ENCODE measurements around the gene MSL1. TPM values are rescaled to one million over a fixed set of nuclear protein-coding genes. Genes with fewer than 3 reads are reported as not detected.

The MSL1 gene
- total and polyA plus RNA-seq, 2 of the 4 experiments (the other 2 are of a cell fraction) = 28.3 to 48.4 TPM

GRCh38 chr17:40073454-40074174 is 48.2 kb upstream of the MSL1 start:
- peaks cover 32% of the 10 kb centered on the region for H4K20me1 ChIP-seq (ENCODE audit: insufficient read depth, low read length)
- intact Hi-C loops (cut with micrococcal nuclease) = no loop called here

More at GRCh38 chr17:40073454-40074174, 48.2 kb upstream of the MSL1 start:
- DNase-seq (no peak), ATAC-seq (ENCODE audit: low read depth) (no peak)
- H2BK20ac ChIP-seq (ENCODE audit: low read depth, low read length) = no peak overlapping the region
- no peak overlapping the region for H2BK5ac ChIP-seq (ENCODE audit: low read depth, low read length, poor library complexity, severe bottlenecking)
- no peak overlapping the region for H3K23ac ChIP-seq (ENCODE audit: low read depth, low read length)
- peaks cover 24% of the 10 kb centered on the region for H3K9me1 ChIP-seq (ENCODE audit: insufficient read depth, low read length)
- no peak overlapping the region for H3K27ac ChIP-seq (ENCODE audit: insufficient read depth, low read length)
- no peak overlapping the region for H3K9ac ChIP-seq (ENCODE audit: low read depth, low read length)
- H3K27me3 ChIP-seq (ENCODE audit: control insufficient read depth, insufficient read depth, low read length) = no peaks in the 10 kb centered on the region
- dilution Hi-C loops (cut with HindIII; ENCODE audit: low sequenced_read_pairs, unreplicated experiment) (no loop called here), in situ Hi-C loops (cut with MboI; ENCODE audit: low sequenced_read_pairs) (no loop called here)
- no peak overlapping the region for H3K56ac ChIP-seq (ENCODE audit: extremely low read depth, insufficient read depth, low read length)
- H3K36me3 ChIP-seq (ENCODE audit: control insufficient read depth, insufficient read depth, low read length) = peaks cover 21% of the 10 kb centered on the region
- H3K4me1 ChIP-seq (ENCODE audit: control insufficient read depth, insufficient read depth, low read length) = peaks cover 46% of the 10 kb centered on the region
- BruUV-seq (replicated peaks) = no TSS peak
- no peak overlapping the region for H4K91ac ChIP-seq (ENCODE audit: insufficient read depth, low read depth, low read length)
- no peak overlapping the region for H3K4ac ChIP-seq (ENCODE audit: low read depth, low read length)
- peak overlapping the region; percentile 37 for H2AK9ac ChIP-seq (replicated peaks; ENCODE audit: low read depth, low read length, poor library complexity)
- H3K18ac ChIP-seq (ENCODE audit: low read depth, low read length) = no peak overlapping the region
- no peak overlapping the region for H2BK15ac ChIP-seq (ENCODE audit: low read depth, low read length)
- H3K4me3 ChIP-seq (ENCODE audit: insufficient read depth, low read depth, low read length) = no peak overlapping the region
- ChIA-PET CTCF (interaction anchor here (0.6 to 3.0 kb wide), 2 partner anchors 20 to 63 kb away, joined by 3 to 11 read pairs; partner anchors contain the start of gene MED24), POLR2A (ENCODE audit: unreplicated experiment) (no interaction called here)
- no peak overlapping the region; the same call in 1 of the 2 replicates for H2AK5ac ChIP-seq (ENCODE audit: low read depth, low read length)
- no peaks in the 10 kb centered on the region for H3K9me3 ChIP-seq (ENCODE audit: control insufficient read depth, insufficient read depth, low read length)
- H4K8ac ChIP-seq (ENCODE audit: low read depth in 2 of 2, low read length in 2 of 2) = no peak overlapping the region
- H3K79me1 ChIP-seq (ENCODE audit: low read depth in 1 of 2, low read length in 2 of 2) = peaks cover 23 to 81% of the 10 kb centered on the region in 2 experiments
- no peak overlapping the region for H2BK120ac ChIP-seq (ENCODE audit: low read depth, low read length)
- no peak overlapping the region for H3K4me2 ChIP-seq (ENCODE audit: low read depth, low read length)
- no peak overlapping the region for H4K5ac ChIP-seq (ENCODE audit: low read depth, low read length)
- TF ChIP-seq, protein P1, sequence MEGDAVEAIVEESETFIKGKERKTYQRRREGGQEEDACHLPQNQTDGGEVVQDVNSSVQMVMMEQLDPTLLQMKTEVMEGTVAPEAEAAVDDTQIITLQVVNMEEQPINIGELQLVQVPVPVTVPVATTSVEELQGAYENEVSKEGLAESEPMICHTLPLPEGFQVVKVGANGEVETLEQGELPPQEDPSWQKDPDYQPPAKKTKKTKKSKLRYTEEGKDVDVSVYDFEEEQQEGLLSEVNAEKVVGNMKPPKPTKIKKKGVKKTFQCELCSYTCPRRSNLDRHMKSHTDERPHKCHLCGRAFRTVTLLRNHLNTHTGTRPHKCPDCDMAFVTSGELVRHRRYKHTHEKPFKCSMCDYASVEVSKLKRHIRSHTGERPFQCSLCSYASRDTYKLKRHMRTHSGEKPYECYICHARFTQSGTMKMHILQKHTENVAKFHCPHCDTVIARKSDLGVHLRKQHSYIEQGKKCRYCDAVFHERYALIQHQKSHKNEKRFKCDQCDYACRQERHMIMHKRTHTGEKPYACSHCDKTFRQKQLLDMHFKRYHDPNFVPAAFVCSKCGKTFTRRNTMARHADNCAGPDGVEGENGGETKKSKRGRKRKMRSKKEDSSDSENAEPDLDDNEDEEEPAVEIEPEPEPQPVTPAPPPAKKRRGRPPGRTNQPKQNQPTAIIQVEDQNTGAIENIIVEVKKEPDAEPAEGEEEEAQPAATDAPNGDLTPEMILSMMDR (conservative IDR thresholded peaks at IDR 0.05; ENCODE audit: low read depth, low read length) = no peak
- no peak for TF ChIP-seq FOS (IDR thresholded peaks at IDR 0.05; ENCODE audit: low read depth, low read length)
- TF ChIP-seq, protein P2, sequence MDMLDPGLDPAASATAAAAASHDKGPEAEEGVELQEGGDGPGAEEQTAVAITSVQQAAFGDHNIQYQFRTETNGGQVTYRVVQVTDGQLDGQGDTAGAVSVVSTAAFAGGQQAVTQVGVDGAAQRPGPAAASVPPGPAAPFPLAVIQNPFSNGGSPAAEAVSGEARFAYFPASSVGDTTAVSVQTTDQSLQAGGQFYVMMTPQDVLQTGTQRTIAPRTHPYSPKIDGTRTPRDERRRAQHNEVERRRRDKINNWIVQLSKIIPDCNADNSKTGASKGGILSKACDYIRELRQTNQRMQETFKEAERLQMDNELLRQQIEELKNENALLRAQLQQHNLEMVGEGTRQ (IDR thresholded peaks at IDR 0.05; ENCODE audit: low read depth, low read length) = no peak
- no peak for TF ChIP-seq RAD21 (IDR thresholded peaks at IDR 0.05; ENCODE audit: low read length)
- no peak for TF ChIP-seq RFX5 (IDR thresholded peaks at IDR 0.05; ENCODE audit: low read depth, low read length)
- TF ChIP-seq SMC3 (IDR thresholded peaks at IDR 0.05; ENCODE audit: low read depth, low read length) = no peak
- TF ChIP-seq MXI1 (IDR thresholded peaks at IDR 0.05; ENCODE audit: borderline replicate concordance, low read depth, low read length) = no peak
- TF ChIP-seq MAFK (IDR thresholded peaks at IDR 0.05; ENCODE audit: low read depth, low read length) = no peak
- TF ChIP-seq MAZ (IDR thresholded peaks at IDR 0.05; ENCODE audit: borderline replicate concordance, low read depth, low read length) = no peak
- TF ChIP-seq, protein P3, sequence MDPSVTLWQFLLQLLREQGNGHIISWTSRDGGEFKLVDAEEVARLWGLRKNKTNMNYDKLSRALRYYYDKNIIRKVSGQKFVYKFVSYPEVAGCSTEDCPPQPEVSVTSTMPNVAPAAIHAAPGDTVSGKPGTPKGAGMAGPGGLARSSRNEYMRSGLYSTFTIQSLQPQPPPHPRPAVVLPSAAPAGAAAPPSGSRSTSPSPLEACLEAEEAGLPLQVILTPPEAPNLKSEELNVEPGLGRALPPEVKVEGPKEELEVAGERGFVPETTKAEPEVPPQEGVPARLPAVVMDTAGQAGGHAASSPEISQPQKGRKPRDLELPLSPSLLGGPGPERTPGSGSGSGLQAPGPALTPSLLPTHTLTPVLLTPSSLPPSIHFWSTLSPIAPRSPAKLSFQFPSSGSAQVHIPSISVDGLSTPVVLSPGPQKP (IDR thresholded peaks at IDR 0.05; ENCODE audit: borderline replicate concordance, low read depth, low read length) = no peak
- TF ChIP-seq RCOR1 (IDR thresholded peaks at IDR 0.05; ENCODE audit: insufficient replicate concordance, low read length) = no peak
- no peak for TF ChIP-seq NFE2L2 (IDR thresholded peaks at IDR 0.05; ENCODE audit: low read depth, low read length)
- TF ChIP-seq CHD1 (IDR thresholded peaks at IDR 0.05; ENCODE audit: low read depth, low read length) = no peak
- no peak for TF ChIP-seq CEBPB (IDR thresholded peaks at IDR 0.05; ENCODE audit: low read depth, low read length)
- no peak for TF ChIP-seq POLR2A (IDR thresholded peaks at IDR 0.05; ENCODE audit: low read depth, low read length)
- no peak for TF ChIP-seq BHLHE40 (IDR thresholded peaks at IDR 0.05; ENCODE audit: low read depth, low read length)
- no peak overlapping the region for H2AFZ ChIP-seq (replicated peaks; ENCODE audit: low read length, poor library complexity)
- no peak overlapping the region for H3K14ac ChIP-seq (replicated peaks; ENCODE audit: low read depth, low read length)
- WGBS, 2 experiments (ENCODE audit: extremely low coverage in 2 of 2, insufficient read length in 1 of 2) = 100% methylated on average over 1 of the region's 7 CpGs; no CpG with 5 or more reads in 1 of the 2 experiments
